Neural progenitor cell (in vitro differentiated cells): ENCODE results near the gene DMTF1. TPM values are rescaled to one million over a fixed set of nuclear protein-coding genes. Genes with fewer than 3 reads are reported as not detected.

Experiments used
- DNase-seq: peaks from one replicate; pipeline ENCODE4 v3.0.0-alpha.2; 2016; ENCODE audit warnings: low spot score
- H2AFZ ChIP-seq: fragments of 200-600 bp; sonication (generic); replicated peaks from 2 replicates; pipeline ENCODE4 v1.6.1; 2016; ENCODE audit warnings: antibody characterized with exemption
- H3F3A ChIP-seq: fragments of 200-600 bp; sonication (generic); 2 replicates; pipeline ENCODE4 v1.6.1; 2016; ENCODE audit warnings: antibody characterized with exemption, low read depth
- H3K27ac ChIP-seq: fragments of 200-600 bp; sonication (generic); 2 replicates; pipeline ENCODE4 v1.5.1; 2016; ENCODE audit warnings: mild to moderate bottlenecking
- H3K27me3 ChIP-seq: fragments of 200-600 bp; sonication (generic); 2 replicates; pipeline ENCODE4 v1.6.1; 2016; ENCODE audit warnings: mild to moderate bottlenecking, moderate library complexity
- H3K36me3 ChIP-seq: fragments of 200-600 bp; sonication (generic); 2 replicates; pipeline ENCODE4 v1.5.1; 2016
- H3K4me1 ChIP-seq: fragments of 200-600 bp; sonication (generic); 2 replicates; pipeline ENCODE4 v1.6.1; 2016; ENCODE audit warnings: mixed run types
- H3K4me2 ChIP-seq: fragments of 200-600 bp; sonication (generic); 2 replicates; pipeline ENCODE4 v1.6.1; 2016
- H3K4me3 ChIP-seq: fragments of 200-600 bp; sonication (generic); 2 replicates; pipeline ENCODE4 v1.5.1; 2016
- H3K79me2 ChIP-seq: fragments of 200-600 bp; sonication (generic); 2 replicates; pipeline ENCODE4 v1.6.1; 2016; ENCODE audit warnings: low read depth
- H3K9ac ChIP-seq: fragments of 200-600 bp; sonication (generic); 2 replicates; pipeline ENCODE4 v1.6.1; 2016
- H3K9me3 ChIP-seq: fragments of 200-600 bp; sonication (generic); 2 replicates; pipeline ENCODE4 v1.5.1; 2016; ENCODE audit warnings: low read depth
- H4K20me1 ChIP-seq: fragments of 200-600 bp; sonication (generic); 2 replicates; pipeline ENCODE4 v1.6.1; 2016; ENCODE audit warnings: low read depth
- H3K27ac Mint-ChIP-seq: 3 replicates; pipeline ENCODE4 v1.8.0; 2021; ENCODE audit warnings: mixed read lengths
- H3K27me3 Mint-ChIP-seq: 2 replicates; pipeline ENCODE4 v1.8.0; 2022; ENCODE audit warnings: low read depth, mild to moderate bottlenecking, inconsistent platforms, moderate library complexity, mixed read lengths; ENCODE audit not compliant: insufficient read depth
- H3K36me3 Mint-ChIP-seq: 3 replicates; pipeline ENCODE4 v1.8.0; 2021; ENCODE audit warnings: mixed read lengths
- H3K4me1 Mint-ChIP-seq: 3 replicates; pipeline ENCODE4 v1.8.0; 2021; ENCODE audit warnings: mixed read lengths
- H3K4me3 Mint-ChIP-seq: 3 replicates; pipeline ENCODE4 v1.8.0; 2021; ENCODE audit warnings: mild to moderate bottlenecking, moderate library complexity, mixed read lengths
- H3K9me3 Mint-ChIP-seq: 3 replicates; pipeline ENCODE4 v1.8.0; 2020; ENCODE audit warnings: mixed read lengths
- CTCF ChIP-seq: fragments of 200-600 bp; sonication (generic); IDR thresholded peaks from 2 replicates; pipeline ENCODE4 v1.5.1; 2017; ENCODE audit warnings: antibody characterized with exemption, mild to moderate bottlenecking
- EZH2 ChIP-seq: fragments of 200-600 bp; sonication (generic); IDR thresholded peaks from 2 replicates; pipeline ENCODE4 v1.6.1; 2017; ENCODE audit warnings: antibody characterized with exemption, mild to moderate bottlenecking, moderate library complexity
- EZH2phosphoT487 ChIP-seq: fragments of 200-600 bp; sonication (generic); IDR thresholded peaks from 2 replicates; pipeline ENCODE4 v1.6.1; 2017; ENCODE audit warnings: antibody characterized with exemption
- total RNA-seq: library from RNA; depleted of rRNA; stranded (reverse); fragments of >200 nt; gene quantifications from 2 replicates; pipeline ENCODE4 v1.2.3, GENCODE V29; 2015; ENCODE audit warnings: low replicate concordance

Gene DMTF1
- total RNA-seq, 1 donor from 2014 or later = 176 TPM

GRCh38 chr7:87129332-87129731 is 22.9 kb upstream of the DMTF1 start:
- H3K9me3 Mint-ChIP-seq = no peaks in the 10 kb centered on the region
- peak overlapping the region; percentile 81 for H3K4me2 ChIP-seq
- peaks cover 25% of the 10 kb centered on the region for H3K4me1 Mint-ChIP-seq
- H3K27me3 Mint-ChIP-seq = no peaks in the 10 kb centered on the region
- H3K9ac ChIP-seq = no peak overlapping the region
- H2AFZ ChIP-seq = no peak overlapping the region
- H3K4me3 Mint-ChIP-seq = peak overlapping the region; percentile 75
- H3K4me1 ChIP-seq = peaks cover 33% of the 10 kb centered on the region
- TF ChIP-seq EZH2 (no peak), EZH2phosphoT487 (no peak), CTCF (no peak)
- no peaks in the 10 kb centered on the region for H3K36me3 Mint-ChIP-seq
- peaks cover 31% of the 10 kb centered on the region for H3F3A ChIP-seq
- H3K27ac Mint-ChIP-seq = peak overlapping the region; percentile 8
- peak overlapping the region; percentile 41 for H3K4me3 ChIP-seq
- no peaks in the 10 kb centered on the region for H3K27me3 ChIP-seq
- H3K27ac ChIP-seq = peak overlapping the region; percentile 85
- DNase-seq = peak; percentile 80
- H3K36me3 ChIP-seq = no peaks in the 10 kb centered on the region
- H3K79me2 ChIP-seq = no peaks in the 10 kb centered on the region
- no peaks in the 10 kb centered on the region for H3K9me3 ChIP-seq
- H4K20me1 ChIP-seq = peaks cover 12% of the 10 kb centered on the region

GRCh38 chr7:87129848-87130247 is 22.4 kb upstream of the DMTF1 start:
- H3K27me3 ChIP-seq = no peaks in the 10 kb centered on the region
- H3K4me3 ChIP-seq = peak overlapping the region; percentile 41
- H3K36me3 ChIP-seq = no peaks in the 10 kb centered on the region
- no peaks in the 10 kb centered on the region for H3K9me3 ChIP-seq
- peaks cover 33% of the 10 kb centered on the region for H3K4me1 ChIP-seq
- Mint-ChIP-seq H3K9me3 (no peaks in the 10 kb centered on the region), H3K4me1 (peaks cover 25% of the 10 kb centered on the region), H3K4me3 (peak overlapping the region; percentile 75), H3K36me3 (no peaks in the 10 kb centered on the region), H3K27me3 (no peaks in the 10 kb centered on the region), H3K27ac (peak overlapping the region; percentile 8)
- no peaks in the 10 kb centered on the region for H3K79me2 ChIP-seq
- no peak overlapping the region for H2AFZ ChIP-seq
- peak overlapping the region; percentile 85 for H3K27ac ChIP-seq
- H3K4me2 ChIP-seq = peak overlapping the region; percentile 81
- H4K20me1 ChIP-seq = peaks cover 12% of the 10 kb centered on the region
- TF ChIP-seq EZH2phosphoT487 = no peak
- TF ChIP-seq CTCF = no peak
- TF ChIP-seq EZH2 = no peak
- peak; percentile 7 for DNase-seq
- peaks cover 31% of the 10 kb centered on the region for H3F3A ChIP-seq
- H3K9ac ChIP-seq = no peak overlapping the region

- Histone ChIP-seq H3K9ac (no peak overlapping the region), H3K4me2 (no peak overlapping the region), H3K36me3 (no peaks in the 10 kb centered on the region), H3K27ac (no peak overlapping the region), H3K79me2 (no peaks in the 10 kb centered on the region), H3K27me3 (no peaks in the 10 kb centered on the region), H2AFZ (no peak overlapping the region), H3K4me1 (peaks cover 33% of the 10 kb centered on the region), H4K20me1 (peaks cover 12% of the 10 kb centered on the region), H3K9me3 (no peaks in the 10 kb centered on the region), H3K4me3 (no peak overlapping the region), H3F3A (peaks cover 31% of the 10 kb centered on the region)
- DNase-seq = no peak
- Mint-ChIP-seq H3K36me3 (no peaks in the 10 kb centered on the region), H3K9me3 (no peaks in the 10 kb centered on the region), H3K4me3 (no peak overlapping the region), H3K27me3 (no peaks in the 10 kb centered on the region), H3K27ac (no peak overlapping the region), H3K4me1 (peaks cover 25% of the 10 kb centered on the region)
- no peak for TF ChIP-seq EZH2
- TF ChIP-seq CTCF = no peak
- no peak for TF ChIP-seq EZH2phosphoT487
These were observed 20.5 kb upstream of the DMTF1 start for GRCh38 chr7:87131771-87132170.
